HK-2 (cell line): ENCODE results near the gene DCANP1.

Experiments
- DNase-seq: peaks from one replicate; pipeline ENCODE4 v3.0.0-alpha.2; 2018; ENCODE audit not compliant: unreplicated experiment

DCANP1 gene

GRCh38 chr5:135423146-135423845 lies 23.9 kb downstream of the DCANP1 start:
- no peak for DNase-seq

GRCh38 chr5:135422419-135422818 lies 24.7 kb downstream of the DCANP1 start:
- no peak for DNase-seq

- DNase-seq = no peak
Observed at GRCh38 chr5:135417083-135417482, 30.1 kb downstream of the DCANP1 start.

GRCh38 chr5:135405082-135405481 lies 42.1 kb downstream of the DCANP1 start:
- DNase-seq = no peak

- no peak for DNase-seq
Observed at GRCh38 chr5:135402031-135402430, 45.1 kb downstream of the DCANP1 start.

GRCh38 chr5:135400866-135401265 lies 46.3 kb downstream of the DCANP1 start:
- DNase-seq = no peak

GRCh38 chr5:135399794-135400542 lies 47.2 kb downstream of the DCANP1 start:
- DNase-seq = no peak

- DNase-seq = peak; percentile 76
Observed at GRCh38 chr5:135398855-135399793, 48.0 kb downstream of the DCANP1 start, which contains the start of gene MACROH2A1. MACROH2A1 (minus strand) TSS chr5:135399231; CDS start chr5:135389093, 10,138 bp downstream.

GRCh38 chr5:135398160-135398854 lies 48.8 kb downstream of the DCANP1 start:
- peak; percentile 47 for DNase-seq

- no peak for DNase-seq
Observed at GRCh38 chr5:135397084-135397483, 50.1 kb downstream of the DCANP1 start.

- no peak for DNase-seq
Observed at GRCh38 chr5:135396459-135397055, 50.6 kb downstream of the DCANP1 start.

GRCh38 chr5:135395866-135396265 lies 51.3 kb downstream of the DCANP1 start:
- DNase-seq = no peak

GRCh38 chr5:135395451-135395850 lies 51.7 kb downstream of the DCANP1 start:
- DNase-seq = no peak
